ENCODE measurements around the gene CES4A. TPM values are rescaled to one million over a fixed set of nuclear protein-coding genes. Genes with fewer than 3 reads are reported as not detected.
"Not testable (repeated sequence)": the region's sequence is repeated elsewhere in the genome, so short reads cannot be mapped to it uniquely, and the experiment has no call there.

The CES4A gene
- total RNA-seq, 1 donor from 2014 or later, result 1.1 TPM

GRCh38 chr16:66970775-66971720, 17.3 kb upstream of the CES4A start:
- FAIRE-seq, result peak; percentile 7

GRCh38 chr16:66972983-66973382, 15.4 kb upstream of the CES4A start:
- no peak for DNase-seq (ENCODE audit: low read depth)
- Histone ChIP-seq H3K36me3 (ENCODE audit: control insufficient read depth, insufficient read depth, low read length) (no peaks in the 10 kb centered on the region), H3K4me3 (ENCODE audit: low read depth, low read length) (no peak overlapping the region), H3K27me3 (ENCODE audit: control insufficient read depth, insufficient read depth, low read length) (no peaks in the 10 kb centered on the region)
- TF ChIP-seq CTCF (IDR thresholded peaks at IDR 0.05; ENCODE audit: insufficient read depth, low read length, severe bottlenecking), result no peak
- no peak for FAIRE-seq

More at GRCh38 chr16:66970775-66971720, 17.3 kb upstream of the CES4A start:
- TF ChIP-seq CTCF (IDR thresholded peaks at IDR 0.05; ENCODE audit: insufficient read depth, low read length, severe bottlenecking), result no peak
- H3K36me3 ChIP-seq (ENCODE audit: control insufficient read depth, insufficient read depth, low read length), result no peaks in the 10 kb centered on the region
- no peaks in the 10 kb centered on the region for H3K27me3 ChIP-seq (ENCODE audit: control insufficient read depth, insufficient read depth, low read length)
- peak; percentile 35 for DNase-seq (ENCODE audit: low read depth)
- H3K4me3 ChIP-seq (ENCODE audit: low read depth, low read length), result no peak overlapping the region

GRCh38 chr16:66973716-66974115, 14.7 kb upstream of the CES4A start:
- Histone ChIP-seq H3K4me3 (ENCODE audit: low read depth, low read length) (no peak overlapping the region), H3K36me3 (ENCODE audit: control insufficient read depth, insufficient read depth, low read length) (no peaks in the 10 kb centered on the region), H3K27me3 (ENCODE audit: control insufficient read depth, insufficient read depth, low read length) (no peaks in the 10 kb centered on the region)
- FAIRE-seq (no peak), DNase-seq (ENCODE audit: low read depth) (no peak)
- no peak for TF ChIP-seq CTCF (IDR thresholded peaks at IDR 0.05; ENCODE audit: insufficient read depth, low read length, severe bottlenecking)

GRCh38 chr16:66974156-66974931, 14.0 kb upstream of the CES4A start:
- not testable (repeated sequence) for H3K27me3 ChIP-seq (ENCODE audit: control insufficient read depth, insufficient read depth, low read length); H3K36me3 ChIP-seq (ENCODE audit: control insufficient read depth, insufficient read depth, low read length); FAIRE-seq; DNase-seq (ENCODE audit: low read depth); H3K4me3 ChIP-seq (ENCODE audit: low read depth, low read length)

- not testable (repeated sequence) for FAIRE-seq; H3K36me3 ChIP-seq (ENCODE audit: control insufficient read depth, insufficient read depth, low read length); DNase-seq (ENCODE audit: low read depth); H3K4me3 ChIP-seq (ENCODE audit: low read depth, low read length); H3K27me3 ChIP-seq (ENCODE audit: control insufficient read depth, insufficient read depth, low read length)
These were observed 13.5 kb upstream of the CES4A start for GRCh38 chr16:66974932-66975246.

GRCh38 chr16:66975302-66975893, 13.0 kb upstream of the CES4A start:
- TF ChIP-seq CTCF (IDR thresholded peaks at IDR 0.05; ENCODE audit: insufficient read depth, low read length, severe bottlenecking), result no peak
- H3K4me3 ChIP-seq (ENCODE audit: low read depth, low read length), result no peak overlapping the region
- FAIRE-seq (no peak), DNase-seq (ENCODE audit: low read depth) (no peak)
- H3K36me3 ChIP-seq (ENCODE audit: control insufficient read depth, insufficient read depth, low read length), result no peaks in the 10 kb centered on the region
- no peaks in the 10 kb centered on the region for H3K27me3 ChIP-seq (ENCODE audit: control insufficient read depth, insufficient read depth, low read length)

Data from bronchial epithelial cell (primary cell).